ENCODE results near the gene ALDH1A3.

ALDH1A3 gene

GRCh38 chr15:100885116-100885515 is 5.5 kb downstream of the ALDH1A3 start:
- DNase-seq = no peak

DNA sequence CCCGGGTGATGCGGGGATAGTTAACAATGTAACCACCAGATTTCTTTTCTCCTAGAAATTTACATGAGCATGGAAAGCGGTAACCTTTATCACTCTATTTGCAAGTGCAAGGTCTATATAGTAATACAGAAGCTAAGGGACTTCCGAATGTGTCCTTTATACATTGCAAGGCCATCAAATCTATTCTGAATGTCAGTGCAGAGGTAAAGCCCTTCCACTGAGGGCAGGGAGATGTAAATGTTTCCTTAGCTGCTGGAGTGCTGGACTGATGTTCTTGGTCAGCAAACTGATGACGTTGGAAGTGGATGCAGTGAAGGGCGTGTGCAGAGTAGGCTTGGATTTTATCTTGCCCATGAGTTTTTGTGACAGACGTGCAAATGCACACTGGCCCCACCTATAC is 6.2 kb downstream of the ALDH1A3 start:
- no peak for DNase-seq

GRCh38 chr15:100887211-100887913 is 7.7 kb downstream of the ALDH1A3 start:
- DNase-seq = no peak

GRCh38 chr15:100889385-100890050 is 9.9 kb downstream of the ALDH1A3 start:
- DNase-seq = no peak

- no peak for DNase-seq
Observed at GRCh38 chr15:100890051-100890720, 10.6 kb downstream of the ALDH1A3 start.

GRCh38 chr15:100890850-100891249 is 11.2 kb downstream of the ALDH1A3 start:
- DNase-seq = no peak

GRCh38 chr15:100891307-100892012 is 11.8 kb downstream of the ALDH1A3 start:
- DNase-seq = no peak

- DNase-seq = no peak
Observed at GRCh38 chr15:100892013-100892355, 12.4 kb downstream of the ALDH1A3 start.

- no peak for DNase-seq
Observed at GRCh38 chr15:100893261-100893963, 13.8 kb downstream of the ALDH1A3 start.

GRCh38 chr15:100893964-100894295 is 14.3 kb downstream of the ALDH1A3 start:
- DNase-seq = no peak

DNA sequence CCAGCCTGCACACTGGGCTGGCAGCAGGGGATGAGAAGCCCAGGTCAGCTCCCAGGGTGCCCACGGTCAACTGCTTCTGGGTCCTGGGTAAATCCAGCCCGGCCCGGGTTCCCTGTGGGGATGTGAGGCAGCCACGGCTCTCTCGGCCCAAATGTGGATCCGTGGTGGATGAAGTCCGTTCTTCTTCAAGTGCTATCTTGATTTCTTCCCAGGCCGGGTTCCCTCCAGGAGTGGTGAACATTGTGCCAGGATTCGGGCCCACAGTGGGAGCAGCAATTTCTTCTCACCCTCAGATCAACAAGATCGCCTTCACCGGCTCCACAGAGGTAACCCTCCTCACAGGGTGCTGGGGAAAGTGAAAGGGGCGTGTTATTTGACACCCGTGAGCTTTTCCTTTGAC is 16.1 kb downstream of the ALDH1A3 start:
- DNase-seq = no peak

DNA sequence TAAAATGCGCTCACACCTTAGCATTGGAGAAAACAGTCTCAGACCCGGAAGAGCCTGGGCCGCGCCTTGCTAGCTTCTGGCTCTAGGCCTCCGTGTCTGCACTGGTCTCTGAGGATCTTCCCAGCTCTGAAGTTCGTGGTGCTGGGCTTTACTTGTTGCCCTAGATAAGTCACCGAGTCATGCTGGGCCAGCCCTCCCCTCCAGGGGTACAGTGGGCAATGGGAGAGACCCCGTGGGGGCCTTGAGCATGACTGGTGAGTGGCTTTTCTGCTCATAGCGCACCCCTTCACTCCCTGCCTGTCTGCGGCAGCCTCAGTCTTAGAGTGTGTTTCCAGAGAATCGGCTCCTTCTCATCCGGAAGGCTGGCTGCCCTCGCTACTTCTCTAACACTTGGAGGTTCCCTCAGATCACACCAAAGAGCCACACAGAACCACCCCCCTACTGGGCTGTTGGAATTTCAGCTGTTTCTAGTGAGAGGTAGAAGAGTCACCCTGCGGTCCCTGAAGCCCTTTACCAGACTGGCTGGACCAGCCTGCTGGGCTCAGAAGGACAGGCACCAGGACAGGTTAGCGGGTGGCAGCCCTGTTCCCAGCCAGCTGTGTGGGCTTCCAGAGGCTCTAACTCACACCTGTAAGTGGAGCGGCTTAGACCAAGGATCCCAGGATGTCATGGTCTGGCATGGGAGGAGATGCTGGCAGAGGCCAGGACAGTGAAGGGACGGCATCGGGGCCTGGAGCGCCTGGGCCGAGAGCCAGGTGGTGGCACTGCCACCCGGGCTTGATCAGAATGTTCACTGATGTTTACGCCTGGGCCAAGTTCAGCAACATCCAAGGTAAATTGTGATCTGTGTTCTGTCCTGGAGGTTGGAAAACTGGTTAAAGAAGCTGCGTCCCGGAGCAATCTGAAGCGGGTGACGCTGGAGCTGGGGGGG is 17.9 kb downstream of the ALDH1A3 start:
- no peak for DNase-seq

- DNase-seq = no peak
Observed at GRCh38 chr15:100898152-100898490, 18.5 kb downstream of the ALDH1A3 start.

- no peak for DNase-seq
Observed at GRCh38 chr15:100898661-100899462, 19.2 kb downstream of the ALDH1A3 start.

- no peak for DNase-seq
Observed at GRCh38 chr15:100899601-100900000, 20.0 kb downstream of the ALDH1A3 start.

- no peak for DNase-seq
Observed at GRCh38 chr15:100900136-100900794, 20.6 kb downstream of the ALDH1A3 start.

DNA sequence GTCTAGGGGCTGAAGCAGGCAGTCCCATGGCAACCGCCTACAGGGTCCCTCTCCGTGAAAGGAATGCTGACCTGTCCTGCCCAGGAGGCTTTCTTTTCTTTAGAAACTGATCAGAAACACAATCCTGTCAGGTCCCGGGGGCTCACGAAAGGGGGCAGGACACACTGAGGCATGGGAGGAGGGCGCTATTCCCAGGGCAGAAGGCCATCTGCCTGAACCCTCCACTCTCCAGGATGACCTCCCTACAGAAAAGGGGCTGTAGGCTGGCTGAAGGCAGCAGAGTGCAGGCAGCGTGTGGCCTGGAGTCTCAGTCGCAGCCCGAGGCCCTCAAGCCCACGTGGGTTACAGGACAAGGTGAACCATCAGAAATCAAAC is 21.2 kb downstream of the ALDH1A3 start:
- no peak for DNase-seq

DNA sequence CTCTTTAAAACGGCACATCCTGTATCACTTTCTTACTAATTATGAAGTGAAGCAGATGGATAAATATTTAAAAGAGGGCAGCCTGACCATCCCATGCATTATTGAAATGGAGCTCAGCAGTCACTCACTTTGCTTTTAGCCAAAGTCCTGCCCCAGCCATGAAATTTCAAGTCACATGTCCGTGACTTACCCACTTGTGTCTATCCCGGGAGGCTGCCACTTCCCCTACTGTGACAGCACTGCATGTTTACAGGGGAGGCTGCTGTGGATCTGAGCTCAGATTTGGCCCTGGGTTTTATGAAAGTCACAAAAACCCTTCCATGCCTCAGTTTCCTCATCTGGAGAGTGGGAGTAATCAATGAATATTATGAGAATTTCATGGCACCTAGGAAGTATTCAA is 21.7 kb downstream of the ALDH1A3 start:
- no peak for DNase-seq

DNA sequence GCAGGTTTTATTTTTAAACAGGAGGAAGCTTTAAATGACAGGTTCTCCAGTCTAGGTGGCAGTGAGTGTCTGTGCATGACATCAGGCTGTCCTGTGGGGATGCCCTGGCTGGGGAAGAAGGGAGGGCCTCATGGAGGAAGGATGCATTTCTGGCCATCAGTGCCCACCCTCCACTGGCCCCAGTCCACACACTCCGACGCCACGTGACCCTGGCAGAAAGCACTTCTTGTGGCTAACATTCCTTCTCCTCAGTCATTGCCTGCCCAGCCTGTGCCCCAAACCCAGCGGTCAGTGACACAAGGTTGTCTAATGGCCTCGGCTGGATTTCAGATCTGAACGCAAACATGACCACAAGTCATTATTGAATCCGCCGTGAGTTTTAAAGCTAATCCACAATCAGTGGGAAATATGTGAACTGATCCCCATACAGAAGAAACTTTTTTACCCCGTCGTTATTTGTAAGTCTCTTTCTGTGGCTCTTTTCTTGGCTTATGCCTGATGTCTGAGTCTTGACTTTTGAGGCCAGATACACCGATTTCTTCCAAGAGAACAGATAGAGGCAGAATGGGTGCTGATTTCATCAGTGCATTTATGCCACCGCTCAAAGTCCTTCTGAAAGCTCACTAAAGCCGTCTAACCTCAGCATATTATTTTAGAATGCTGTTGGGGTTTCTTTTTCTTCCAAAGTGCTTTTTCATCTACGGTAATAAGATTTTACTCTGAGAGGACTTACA is 22.2 kb downstream of the ALDH1A3 start:
- no peak for DNase-seq

Data from NCI-H2171 (cell line).